ENCODE data around the gene VWA8.

Gene VWA8

GRCh38 chr13:41568143-41568971, 392.6 kb downstream of the VWA8 start:
- TF ChIP-seq CTCF (IDR thresholded peaks at IDR 0.05), result no peak

GRCh38 chr13:41567363-41567762, 393.5 kb downstream of the VWA8 start:
- no peak for TF ChIP-seq CTCF (IDR thresholded peaks at IDR 0.05)

GRCh38 chr13:41565846-41566245, 395.1 kb downstream of the VWA8 start:
- TF ChIP-seq CTCF (IDR thresholded peaks at IDR 0.05), result no peak

GRCh38 chr13:41565216-41565615, 395.7 kb downstream of the VWA8 start:
- TF ChIP-seq CTCF (IDR thresholded peaks at IDR 0.05), result no peak

GRCh38 chr13:41563984-41564365, 396.9 kb downstream of the VWA8 start:
- no peak for TF ChIP-seq CTCF (IDR thresholded peaks at IDR 0.05)

- no peak for TF ChIP-seq CTCF (IDR thresholded peaks at IDR 0.05)
Observed at GRCh38 chr13:41563341-41563983, 397.4 kb downstream of the VWA8 start.

GRCh38 chr13:41562541-41563178, 398.2 kb downstream of the VWA8 start:
- TF ChIP-seq CTCF (IDR thresholded peaks at IDR 0.05), result no peak
